ACC112 (cell line): Measurements from ENCODE around the gene GPR26.

ENCODE experiments used
- H2AFZ ChIP-seq: fragments of 200-600 bp; sonication (generic); one replicate; pipeline ENCODE4 v1.6.0; 2017; ENCODE audit warnings: antibody characterized with exemption, low read length; ENCODE audit not compliant: unreplicated experiment
- H3K27ac ChIP-seq: fragments of 200-600 bp; sonication (generic); 2 replicates; pipeline ENCODE4 v1.5.1; 2014; ENCODE audit warnings: low read depth, mild to moderate bottlenecking, antibody characterized with exemption, low read length, moderate library complexity
- H3K27me3 ChIP-seq: fragments of 200-600 bp; sonication (generic); 2 replicates; pipeline ENCODE4 v1.6.1; 2014; ENCODE audit warnings: mild to moderate bottlenecking, antibody characterized with exemption, low read length, moderate library complexity, mixed read lengths; ENCODE audit not compliant: insufficient read depth
- H3K36me3 ChIP-seq: fragments of 200-600 bp; sonication (generic); 2 replicates; pipeline ENCODE4 v1.6.1; 2016; ENCODE audit warnings: mild to moderate bottlenecking, antibody characterized with exemption, low read length, moderate library complexity, mixed read lengths; ENCODE audit not compliant: insufficient read depth
- H3K4me1 ChIP-seq: fragments of 200-600 bp; sonication (generic); one replicate; pipeline ENCODE4 v1.6.1; 2016; ENCODE audit warnings: low read length, mixed read lengths; ENCODE audit not compliant: insufficient read depth, unreplicated experiment, control insufficient read depth
- H3K4me3 ChIP-seq: fragments of 200-600 bp; sonication (generic); 2 replicates; pipeline ENCODE4 v1.5.1; 2014; ENCODE audit warnings: mild to moderate bottlenecking, low read depth, low read length
- H3K79me2 ChIP-seq: fragments of 200-600 bp; sonication (generic); one replicate; pipeline ENCODE4 v1.6.0; 2016; ENCODE audit warnings: low read length; ENCODE audit not compliant: control insufficient read depth, unreplicated experiment, insufficient read depth

Gene GPR26, protein sequence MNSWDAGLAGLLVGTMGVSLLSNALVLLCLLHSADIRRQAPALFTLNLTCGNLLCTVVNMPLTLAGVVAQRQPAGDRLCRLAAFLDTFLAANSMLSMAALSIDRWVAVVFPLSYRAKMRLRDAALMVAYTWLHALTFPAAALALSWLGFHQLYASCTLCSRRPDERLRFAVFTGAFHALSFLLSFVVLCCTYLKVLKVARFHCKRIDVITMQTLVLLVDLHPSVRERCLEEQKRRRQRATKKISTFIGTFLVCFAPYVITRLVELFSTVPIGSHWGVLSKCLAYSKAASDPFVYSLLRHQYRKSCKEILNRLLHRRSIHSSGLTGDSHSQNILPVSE

DNA sequence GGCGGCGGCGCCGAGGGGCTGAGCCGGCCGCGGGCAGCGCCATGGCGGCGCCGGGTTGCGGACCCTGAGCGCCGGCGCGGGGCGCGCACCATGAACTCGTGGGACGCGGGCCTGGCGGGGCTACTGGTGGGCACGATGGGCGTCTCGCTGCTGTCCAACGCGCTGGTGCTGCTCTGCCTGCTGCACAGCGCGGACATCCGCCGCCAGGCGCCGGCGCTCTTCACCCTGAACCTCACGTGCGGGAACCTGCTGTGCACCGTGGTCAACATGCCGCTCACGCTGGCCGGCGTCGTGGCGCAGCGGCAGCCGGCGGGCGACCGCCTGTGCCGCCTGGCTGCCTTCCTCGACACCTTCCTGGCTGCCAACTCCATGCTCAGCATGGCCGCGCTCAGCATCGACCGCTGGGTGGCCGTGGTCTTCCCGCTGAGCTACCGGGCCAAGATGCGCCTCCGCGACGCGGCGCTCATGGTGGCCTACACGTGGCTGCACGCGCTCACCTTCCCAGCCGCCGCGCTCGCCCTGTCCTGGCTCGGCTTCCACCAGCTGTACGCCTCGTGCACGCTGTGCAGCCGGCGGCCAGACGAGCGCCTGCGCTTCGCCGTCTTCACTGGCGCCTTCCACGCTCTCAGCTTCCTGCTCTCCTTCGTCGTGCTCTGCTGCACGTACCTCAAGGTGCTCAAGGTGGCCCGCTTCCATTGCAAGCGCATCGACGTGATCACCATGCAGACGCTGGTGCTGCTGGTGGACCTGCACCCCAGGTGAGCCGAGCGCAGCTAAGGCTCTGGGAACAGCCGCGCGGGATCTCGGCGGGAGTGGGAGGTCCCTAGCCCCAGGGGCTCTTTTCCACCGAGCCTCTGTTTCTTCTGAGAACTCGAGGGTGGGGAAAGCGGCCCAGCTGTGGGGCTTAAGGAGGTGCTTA lies at the start of gene GPR26:
Gene GPR26, plus strand, starts transcription at position 38 of the 919 bp plus-strand sequence. Its CDS starts 53 bp downstream, at position 91.
- H3K79me2 ChIP-seq = no peaks in the 10 kb centered on the region
- H3K27ac ChIP-seq = no peak within 1 kb of the TSS
- no peak within 1 kb of the TSS for H3K4me3 ChIP-seq
- no peaks in the 10 kb centered on the region for H3K36me3 ChIP-seq
- H3K4me1 ChIP-seq = no peaks in the 10 kb centered on the region
- H3K27me3 ChIP-seq = no peaks in the 10 kb centered on the region
- no peak within 1 kb of the TSS for H2AFZ ChIP-seq

DNA sequence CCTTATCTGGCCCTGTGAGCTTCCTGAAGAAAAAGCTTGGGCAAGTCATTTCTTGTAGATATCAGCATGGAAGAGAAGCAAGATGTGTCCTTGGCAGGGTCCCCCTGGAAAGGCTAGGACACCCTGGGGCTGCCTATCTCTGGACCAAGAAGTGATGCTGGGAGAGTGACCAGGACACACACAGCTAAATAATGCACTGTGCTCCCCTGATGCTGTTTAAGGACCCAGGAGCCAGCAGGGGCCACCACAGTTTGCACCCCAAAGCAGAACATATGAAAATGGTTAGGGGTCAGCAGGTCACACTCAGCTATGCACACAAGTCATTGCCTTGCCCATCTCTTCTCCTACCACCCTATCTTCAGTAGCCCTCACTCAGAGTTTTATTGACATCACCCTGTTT lies 47.9 kb upstream of the GPR26 start:
- no peak overlapping the region for H2AFZ ChIP-seq
- no peaks in the 10 kb centered on the region for H3K36me3 ChIP-seq
- H3K27me3 ChIP-seq = no peaks in the 10 kb centered on the region
- H3K27ac ChIP-seq = no peak overlapping the region
- no peaks in the 10 kb centered on the region for H3K4me1 ChIP-seq
- H3K4me3 ChIP-seq = no peak overlapping the region
- no peaks in the 10 kb centered on the region for H3K79me2 ChIP-seq

DNA sequence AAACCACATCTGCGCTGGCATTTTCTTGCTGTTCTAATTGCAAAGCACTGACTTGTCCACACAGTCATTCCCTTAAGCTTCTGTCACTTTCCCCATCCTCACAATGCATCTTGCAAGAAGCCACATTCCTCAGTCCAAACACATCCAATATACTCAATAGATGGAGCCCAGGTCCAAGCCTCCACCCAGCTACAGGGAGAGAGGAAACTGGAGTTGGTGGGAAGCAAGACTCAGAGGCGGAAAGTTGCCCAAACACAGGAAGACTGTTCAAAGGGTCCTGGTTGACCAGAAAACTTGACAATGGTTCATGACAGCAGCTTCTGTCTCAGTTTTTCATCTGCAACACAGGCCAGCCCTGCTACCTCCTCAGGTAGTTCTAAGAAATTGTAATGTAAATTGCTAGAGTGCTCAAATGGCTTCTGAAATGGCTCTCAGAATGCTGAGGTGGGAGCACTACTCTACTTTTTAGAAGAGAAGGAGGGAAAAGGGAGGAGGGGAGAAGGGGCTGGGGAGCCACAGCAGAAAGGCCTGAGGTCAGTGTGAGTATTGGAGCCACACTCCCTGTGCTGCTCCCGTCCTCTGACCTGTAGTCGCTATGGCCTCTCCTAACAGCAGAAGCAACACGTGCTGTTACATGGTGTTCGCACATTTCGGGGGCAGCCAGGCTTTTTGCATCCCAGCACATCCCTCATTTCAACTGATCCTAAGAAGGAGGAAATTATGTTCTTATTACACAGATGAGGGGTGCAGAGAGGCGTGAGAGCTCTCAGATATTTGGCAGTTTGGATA lies 46.9 kb upstream of the GPR26 start:
- Histone ChIP-seq H3K36me3 (no peaks in the 10 kb centered on the region), H3K79me2 (no peaks in the 10 kb centered on the region), H3K4me1 (no peaks in the 10 kb centered on the region), H3K4me3 (no peak overlapping the region), H3K27me3 (no peaks in the 10 kb centered on the region), H2AFZ (no peak overlapping the region), H3K27ac (no peak overlapping the region)

DNA sequence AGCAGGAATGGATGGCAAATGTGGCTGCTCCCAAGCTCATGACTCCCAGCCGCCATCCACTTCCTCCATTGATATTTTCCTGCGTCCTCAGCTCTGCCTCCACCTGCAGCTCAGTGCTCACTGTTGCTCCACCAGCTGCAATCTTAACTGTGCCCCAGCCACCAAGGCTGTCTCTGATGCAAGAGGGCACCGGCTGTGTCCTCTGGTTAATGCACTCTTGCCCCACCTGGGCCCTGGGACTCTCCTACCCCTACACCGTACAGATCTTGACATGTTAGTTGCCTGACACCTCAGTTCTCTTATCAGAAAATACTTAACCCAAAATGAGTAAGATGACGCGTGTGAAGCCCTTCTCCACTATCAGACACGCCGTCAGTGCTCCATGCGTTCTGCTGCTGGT lies 45.5 kb upstream of the GPR26 start:
- Histone ChIP-seq H3K4me1 (no peaks in the 10 kb centered on the region), H3K27ac (no peak overlapping the region), H3K36me3 (no peaks in the 10 kb centered on the region), H2AFZ (no peak overlapping the region), H3K4me3 (no peak overlapping the region), H3K79me2 (no peaks in the 10 kb centered on the region), H3K27me3 (no peaks in the 10 kb centered on the region)

DNA sequence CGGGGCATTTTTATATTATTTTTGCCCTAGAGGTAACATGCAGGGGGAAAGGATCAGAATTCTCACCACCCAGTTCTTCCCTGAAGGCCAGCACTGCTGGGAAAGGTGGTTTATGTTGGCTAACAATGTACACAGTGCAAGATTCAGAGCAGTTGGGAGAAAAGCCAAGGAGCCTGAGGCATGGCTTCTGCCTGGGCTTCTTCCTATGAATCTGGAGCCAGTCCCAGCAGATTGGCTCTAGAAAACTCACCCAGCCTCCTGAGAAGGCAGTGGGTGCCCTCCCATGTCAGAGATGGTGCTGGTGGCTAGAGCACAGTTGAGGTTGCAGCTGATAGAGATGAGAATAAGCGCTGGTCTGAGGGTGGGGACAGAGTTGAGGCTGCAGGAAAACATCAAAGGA lies 44.7 kb upstream of the GPR26 start:
- Histone ChIP-seq H3K36me3 (no peaks in the 10 kb centered on the region), H3K27me3 (no peaks in the 10 kb centered on the region), H3K79me2 (no peaks in the 10 kb centered on the region), H3K4me1 (no peaks in the 10 kb centered on the region), H3K27ac (no peak overlapping the region), H2AFZ (no peak overlapping the region), H3K4me3 (no peak overlapping the region)

DNA sequence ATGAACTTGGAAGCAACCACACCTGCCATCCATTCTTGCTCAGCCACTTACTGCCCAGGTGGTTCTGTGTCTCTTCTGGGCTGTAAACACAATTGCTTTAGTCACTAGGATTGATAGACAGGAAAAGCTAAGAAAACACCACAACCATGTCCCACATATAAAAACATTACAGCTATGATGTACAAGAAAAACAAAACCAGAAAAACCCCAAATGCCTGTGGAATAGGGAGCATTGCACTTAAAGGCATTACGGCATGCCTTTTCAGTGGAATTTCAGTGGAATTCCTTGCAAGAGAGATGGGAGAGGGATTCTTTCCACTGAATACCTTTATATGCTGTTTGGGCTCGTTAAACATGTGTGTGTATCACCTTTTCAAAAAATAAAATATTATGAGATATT lies 44.2 kb upstream of the GPR26 start:
- H3K4me3 ChIP-seq = no peak overlapping the region
- no peaks in the 10 kb centered on the region for H3K4me1 ChIP-seq
- no peaks in the 10 kb centered on the region for H3K36me3 ChIP-seq
- H3K27me3 ChIP-seq = no peaks in the 10 kb centered on the region
- no peak overlapping the region for H2AFZ ChIP-seq
- H3K27ac ChIP-seq = no peak overlapping the region
- no peaks in the 10 kb centered on the region for H3K79me2 ChIP-seq

DNA sequence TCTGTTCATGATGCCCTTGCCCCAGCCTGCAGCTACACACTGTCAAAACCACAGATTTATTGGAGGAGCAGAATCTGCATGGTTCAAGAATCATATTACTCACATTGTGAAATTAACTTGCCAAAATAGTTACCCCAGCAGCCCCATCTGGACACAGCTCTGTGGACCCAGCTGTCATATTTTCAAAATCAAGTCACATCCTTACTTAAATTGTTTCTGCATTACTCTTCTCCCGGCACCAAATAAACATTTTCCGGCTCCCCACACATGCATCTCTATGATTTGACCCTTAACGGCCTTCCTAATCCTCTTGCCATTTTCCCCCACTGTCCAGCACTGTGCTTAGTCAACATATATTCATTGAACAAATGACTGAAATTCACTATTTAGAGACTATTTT lies 43.8 kb upstream of the GPR26 start:
- Histone ChIP-seq H3K27me3 (no peaks in the 10 kb centered on the region), H3K4me3 (no peak overlapping the region), H3K36me3 (no peaks in the 10 kb centered on the region), H3K79me2 (no peaks in the 10 kb centered on the region), H3K27ac (no peak overlapping the region), H2AFZ (no peak overlapping the region), H3K4me1 (no peaks in the 10 kb centered on the region)

DNA sequence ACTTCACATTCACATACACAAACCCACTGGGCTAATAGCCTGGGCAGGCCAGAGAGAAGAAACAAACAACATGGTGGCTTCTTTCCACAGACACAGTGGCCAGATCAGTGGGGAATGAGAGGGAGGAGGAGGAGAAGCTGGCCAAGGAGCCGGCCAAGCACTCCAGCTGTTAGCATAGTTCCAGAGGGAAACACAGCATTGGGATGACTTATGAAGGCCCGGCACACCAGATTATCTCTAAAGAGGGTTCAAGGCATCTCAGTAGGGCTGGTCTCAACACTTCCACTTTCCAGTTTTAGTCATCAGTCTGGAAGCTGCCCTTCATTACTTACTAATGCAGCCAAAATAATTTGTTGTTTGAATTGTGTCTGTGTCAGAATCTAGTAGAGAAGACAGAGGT lies 42.1 kb upstream of the GPR26 start:
- H3K4me3 ChIP-seq = no peak overlapping the region
- H3K27me3 ChIP-seq = no peaks in the 10 kb centered on the region
- no peaks in the 10 kb centered on the region for H3K4me1 ChIP-seq
- H3K36me3 ChIP-seq = no peaks in the 10 kb centered on the region
- no peak overlapping the region for H2AFZ ChIP-seq
- H3K79me2 ChIP-seq = no peaks in the 10 kb centered on the region
- H3K27ac ChIP-seq = no peak overlapping the region

DNA sequence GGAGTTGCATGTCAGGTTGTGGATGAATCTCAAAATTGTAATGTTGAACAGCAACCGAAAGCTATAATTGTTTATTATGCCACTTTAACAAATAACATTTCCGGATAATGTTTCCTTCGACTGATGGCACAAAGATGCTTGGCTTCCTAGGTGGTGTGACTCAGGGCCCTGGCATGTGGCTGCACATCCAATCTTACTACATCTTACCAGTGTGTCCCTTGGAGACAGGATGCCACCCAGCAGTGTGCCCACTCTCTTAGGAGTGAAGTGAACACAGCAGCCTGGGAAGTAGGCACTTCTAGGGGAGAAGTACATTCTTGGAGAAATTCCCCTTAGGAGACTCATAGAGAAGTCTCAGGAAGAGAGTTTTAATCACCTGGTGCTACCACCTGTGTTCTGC lies 33.0 kb upstream of the GPR26 start:
- no peaks in the 10 kb centered on the region for H3K4me1 ChIP-seq

DNA sequence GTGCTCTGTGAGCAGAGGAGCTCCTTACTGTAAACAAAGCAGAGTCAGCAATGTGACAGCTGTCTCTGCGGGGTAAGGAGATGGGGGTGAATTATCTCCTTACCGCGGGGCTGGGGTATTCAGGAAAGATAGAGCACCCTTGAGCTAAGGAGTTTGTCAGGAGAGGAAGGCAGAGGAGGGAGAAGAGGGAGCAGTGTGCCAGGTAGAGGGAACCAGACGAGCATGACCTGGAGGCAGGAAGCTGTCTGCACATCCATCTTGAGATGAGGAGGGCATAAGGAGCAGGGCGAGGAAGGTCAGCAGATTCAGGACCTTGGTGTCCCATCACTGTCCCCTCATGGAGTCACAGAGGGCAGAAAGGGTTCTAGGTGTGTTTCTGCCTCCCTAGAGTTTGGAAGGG lies 32.5 kb upstream of the GPR26 start:
- no peak overlapping the region for H2AFZ ChIP-seq
- H3K4me3 ChIP-seq = no peak overlapping the region
- no peaks in the 10 kb centered on the region for H3K79me2 ChIP-seq
- H3K4me1 ChIP-seq = no peaks in the 10 kb centered on the region
- H3K36me3 ChIP-seq = no peaks in the 10 kb centered on the region
- H3K27ac ChIP-seq = no peak overlapping the region
- no peaks in the 10 kb centered on the region for H3K27me3 ChIP-seq

More for the DNA sequence above, 33.0 kb upstream of the GPR26 start:
- Histone ChIP-seq H3K27ac (no peak overlapping the region), H2AFZ (no peak overlapping the region), H3K27me3 (no peaks in the 10 kb centered on the region), H3K4me3 (no peak overlapping the region), H3K79me2 (no peaks in the 10 kb centered on the region), H3K36me3 (no peaks in the 10 kb centered on the region)
